ENCODE results near the gene NLRP8.

DNA sequence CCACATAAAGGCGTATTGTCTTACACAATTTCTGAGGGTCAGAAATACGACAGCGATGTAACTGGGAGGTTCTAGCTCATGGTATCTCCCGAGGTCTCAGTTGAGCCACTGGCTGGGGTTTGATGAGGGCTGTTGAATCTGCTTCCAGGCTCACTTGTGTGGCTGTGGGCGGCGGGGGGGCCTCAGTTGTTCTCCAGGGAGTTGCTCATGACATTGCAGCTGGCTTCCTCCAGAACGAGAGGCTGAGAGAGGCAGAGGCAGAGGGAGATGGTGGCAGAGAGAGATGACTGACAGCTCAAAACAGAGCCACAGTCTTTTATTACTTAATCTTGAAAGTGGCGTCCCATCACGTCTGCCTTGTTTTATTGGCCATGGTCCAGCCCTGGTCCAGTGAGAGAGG, 32.8 kb downstream of the NLRP8 start:
- TF ChIP-seq, protein P1, sequence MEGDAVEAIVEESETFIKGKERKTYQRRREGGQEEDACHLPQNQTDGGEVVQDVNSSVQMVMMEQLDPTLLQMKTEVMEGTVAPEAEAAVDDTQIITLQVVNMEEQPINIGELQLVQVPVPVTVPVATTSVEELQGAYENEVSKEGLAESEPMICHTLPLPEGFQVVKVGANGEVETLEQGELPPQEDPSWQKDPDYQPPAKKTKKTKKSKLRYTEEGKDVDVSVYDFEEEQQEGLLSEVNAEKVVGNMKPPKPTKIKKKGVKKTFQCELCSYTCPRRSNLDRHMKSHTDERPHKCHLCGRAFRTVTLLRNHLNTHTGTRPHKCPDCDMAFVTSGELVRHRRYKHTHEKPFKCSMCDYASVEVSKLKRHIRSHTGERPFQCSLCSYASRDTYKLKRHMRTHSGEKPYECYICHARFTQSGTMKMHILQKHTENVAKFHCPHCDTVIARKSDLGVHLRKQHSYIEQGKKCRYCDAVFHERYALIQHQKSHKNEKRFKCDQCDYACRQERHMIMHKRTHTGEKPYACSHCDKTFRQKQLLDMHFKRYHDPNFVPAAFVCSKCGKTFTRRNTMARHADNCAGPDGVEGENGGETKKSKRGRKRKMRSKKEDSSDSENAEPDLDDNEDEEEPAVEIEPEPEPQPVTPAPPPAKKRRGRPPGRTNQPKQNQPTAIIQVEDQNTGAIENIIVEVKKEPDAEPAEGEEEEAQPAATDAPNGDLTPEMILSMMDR (conservative IDR thresholded peaks at IDR 0.05) = no peak
- TF ChIP-seq ZFX (IDR thresholded peaks at IDR 0.05) = no peak
